HG03097 (cell line): ENCODE measurements around the gene NUDT4.
"Not testable (repeated sequence)": the region's sequence is repeated elsewhere in the genome, so short reads cannot be mapped to it uniquely, and the experiment has no call there.

Experiments used
- ATAC-seq: cut with Tn5 transposase; IDR thresholded peaks from one replicate; pipeline ENCODE4 v1.9.1; 2021; ENCODE audit not compliant: unreplicated experiment, low FRiP score

The NUDT4 gene

DNA sequence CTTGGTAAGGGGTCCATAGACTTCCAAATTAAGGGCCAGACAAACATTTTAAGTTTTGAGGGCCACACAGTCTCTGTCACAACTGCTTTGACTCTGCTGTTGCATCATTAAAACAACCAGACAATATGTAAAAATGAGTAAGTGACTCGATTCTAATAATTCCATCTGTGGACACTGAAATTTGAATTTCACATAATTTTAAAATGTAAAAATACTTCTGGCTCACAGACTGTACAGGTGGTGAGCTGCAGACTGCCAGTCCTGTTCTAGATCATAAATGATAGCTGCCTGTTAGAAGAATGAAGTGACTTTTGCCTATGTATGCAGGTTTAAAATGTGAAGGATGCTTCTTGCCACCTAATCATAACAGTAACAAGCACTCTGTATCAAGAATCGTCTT is 15.7 kb downstream of the NUDT4 start:
- ATAC-seq: no peak

GRCh38 chr12:93397412-93397811 is 19.7 kb downstream of the NUDT4 start:
- no peak for ATAC-seq

DNA sequence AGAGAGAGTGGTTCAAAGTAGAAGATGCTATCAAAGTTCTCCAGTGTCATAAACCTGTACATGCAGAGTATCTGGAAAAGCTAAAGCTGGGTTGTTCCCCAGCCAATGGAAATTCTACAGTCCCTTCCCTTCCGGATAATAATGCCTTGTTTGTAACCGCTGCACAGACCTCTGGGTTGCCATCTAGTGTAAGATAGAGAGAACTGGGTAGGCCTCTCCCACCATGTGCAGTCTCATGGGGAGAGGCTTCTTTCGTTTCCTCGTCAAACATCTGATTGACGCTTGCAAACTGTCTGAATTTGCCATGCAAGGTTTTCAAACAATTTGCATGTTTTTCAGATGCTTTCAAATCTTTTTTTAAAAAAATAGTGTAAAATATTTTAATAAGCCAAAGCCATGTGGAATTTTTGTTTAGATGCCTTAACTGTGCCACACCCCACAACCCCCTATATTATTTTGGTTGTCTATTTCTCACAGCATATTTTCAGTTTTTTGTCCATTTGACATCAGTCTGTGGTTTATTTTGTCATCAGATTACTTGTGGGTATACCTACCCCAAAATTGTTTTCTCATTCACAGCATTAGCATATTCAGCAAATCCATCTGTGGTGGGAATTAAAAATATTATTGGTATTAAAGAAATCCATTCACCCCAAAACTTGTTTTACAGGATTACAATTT is 21.6 kb downstream of the NUDT4 start:
- ATAC-seq: peak; percentile 46

GRCh38 chr12:93402333-93403311 is 24.9 kb downstream of the NUDT4 start:
- ATAC-seq: no peak

- ATAC-seq: no peak
These were observed 26.5 kb downstream of the NUDT4 start for GRCh38 chr12:93403988-93404803.

DNA sequence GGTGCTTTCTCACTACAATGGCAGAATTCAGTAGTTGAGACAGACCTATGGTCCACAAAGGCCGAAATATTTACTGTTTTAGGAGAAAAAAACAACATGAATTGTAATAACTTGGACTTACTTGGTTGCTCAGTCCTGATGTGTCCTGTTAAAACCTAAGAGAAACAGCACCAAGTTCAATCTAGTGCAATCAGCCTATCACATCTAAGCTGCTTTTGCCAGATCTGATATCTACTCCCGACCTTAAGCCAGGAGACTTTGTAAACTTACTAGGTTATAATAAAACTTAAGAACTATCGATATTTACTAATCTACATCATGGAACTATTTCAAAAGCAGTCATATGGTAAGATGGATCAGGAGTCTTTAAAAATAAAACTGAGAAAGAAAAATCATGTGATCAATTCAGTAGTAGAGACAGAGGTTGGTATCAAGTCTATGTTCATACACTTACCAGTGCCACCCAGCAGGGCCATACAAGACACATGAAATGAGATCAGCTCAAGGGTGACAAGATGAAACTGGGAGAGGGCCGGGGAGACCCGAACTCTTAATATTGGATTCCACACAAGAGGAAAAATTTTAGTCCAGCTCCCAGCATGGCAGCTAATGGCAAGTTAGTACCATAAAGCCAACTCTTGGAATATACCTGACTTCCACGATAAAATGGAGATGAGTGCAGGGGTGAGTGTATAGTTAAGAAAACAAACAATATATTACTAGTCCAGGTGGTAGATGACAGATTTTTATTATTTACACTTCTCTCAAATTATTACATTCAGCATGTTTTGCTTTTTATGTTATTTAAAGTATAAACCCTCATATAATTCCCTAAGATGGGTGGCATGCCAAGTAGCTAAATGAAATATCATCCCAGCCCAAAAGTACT is 27.5 kb downstream of the NUDT4 start:
- ATAC-seq: no peak

- ATAC-seq: no peak
These were observed 29.6 kb downstream of the NUDT4 start for GRCh38 chr12:93407054-93407962.

- no peak for ATAC-seq
These were observed 30.2 kb downstream of the NUDT4 start for GRCh38 chr12:93407963-93408283.

DNA sequence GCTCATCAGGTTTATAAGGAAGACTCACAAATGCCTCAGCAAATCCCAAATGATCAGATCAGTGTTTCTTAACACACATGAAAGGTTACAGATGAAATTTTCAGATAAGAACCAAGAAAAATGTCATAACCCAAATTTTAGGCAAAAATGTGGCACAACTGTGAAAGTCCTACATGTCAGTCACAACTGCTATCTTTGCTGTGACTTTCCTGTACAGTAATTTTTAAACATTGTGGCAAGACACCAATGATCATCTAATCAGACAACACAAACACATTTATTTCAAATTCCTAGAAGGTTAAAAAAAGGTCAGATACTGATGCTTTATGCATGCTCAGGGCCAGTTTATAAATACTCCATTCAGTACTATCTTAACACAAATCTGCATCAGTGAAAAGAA is 31.1 kb downstream of the NUDT4 start:
- ATAC-seq: no peak

- not testable (repeated sequence) for ATAC-seq
These were observed 31.8 kb downstream of the NUDT4 start for GRCh38 chr12:93409343-93410187.

- not testable (repeated sequence) for ATAC-seq
These were observed 33.3 kb downstream of the NUDT4 start for GRCh38 chr12:93411060-93411459.

- ATAC-seq: not testable (repeated sequence)
These were observed 34.7 kb downstream of the NUDT4 start for GRCh38 chr12:93412396-93412795.

GRCh38 chr12:93413064-93413463 is 35.3 kb downstream of the NUDT4 start:
- no peak for ATAC-seq

GRCh38 chr12:93415723-93416464 is 38.2 kb downstream of the NUDT4 start:
- ATAC-seq: no peak

DNA sequence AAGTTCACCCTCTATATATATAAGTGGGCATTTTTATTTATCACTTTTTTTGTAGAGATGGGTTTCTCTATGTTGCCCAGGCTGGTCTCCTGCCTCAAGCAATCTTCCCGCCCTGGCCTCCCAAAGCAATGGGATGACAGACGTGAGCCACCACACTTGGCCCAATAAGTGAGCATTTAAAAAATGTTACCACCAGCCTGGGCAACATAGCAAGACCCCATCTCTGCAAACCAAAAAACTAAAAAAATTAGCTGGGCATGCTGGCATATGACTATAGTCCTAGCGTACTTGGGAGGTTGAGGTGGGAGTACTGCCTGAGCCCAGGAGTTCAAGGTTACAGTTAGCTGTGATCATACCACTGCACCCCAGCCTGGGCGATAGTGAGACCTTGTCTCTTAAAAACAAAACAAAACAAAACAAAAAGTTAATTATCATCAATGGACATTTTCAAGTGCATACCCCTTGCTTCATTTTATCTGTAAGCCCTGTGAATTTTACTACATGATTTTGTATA is 40.3 kb downstream of the NUDT4 start:
- no peak for ATAC-seq

DNA sequence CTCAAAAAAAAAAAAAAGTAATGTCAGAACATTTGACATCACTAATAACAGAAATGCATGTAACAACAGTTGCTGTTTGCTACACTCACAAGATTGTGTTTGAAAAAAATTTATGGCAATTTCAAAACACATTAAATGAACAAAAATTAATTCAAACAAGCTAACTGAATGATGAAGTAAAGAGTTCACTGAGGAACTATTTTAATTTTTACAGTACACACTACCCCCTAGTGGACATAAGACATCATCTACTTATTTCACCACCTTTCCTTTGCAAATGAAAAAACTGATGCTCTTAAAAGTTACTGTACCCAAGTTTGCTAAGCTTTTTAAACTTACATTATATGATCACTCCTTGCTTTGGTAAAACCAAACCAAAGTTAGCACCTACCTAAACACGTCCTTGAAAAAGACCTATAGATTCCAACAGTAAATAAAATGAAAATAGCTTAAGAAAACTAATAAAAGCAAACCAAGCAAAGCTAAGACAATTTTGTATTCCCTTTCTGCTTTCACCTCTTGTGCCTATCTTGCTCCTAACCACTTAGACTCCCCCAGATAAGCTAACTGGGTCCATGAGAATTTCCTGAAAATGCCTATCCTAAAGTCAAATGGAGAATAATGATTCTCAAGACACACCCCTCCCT is 41.8 kb downstream of the NUDT4 start:
- ATAC-seq: peak; percentile 63

DNA sequence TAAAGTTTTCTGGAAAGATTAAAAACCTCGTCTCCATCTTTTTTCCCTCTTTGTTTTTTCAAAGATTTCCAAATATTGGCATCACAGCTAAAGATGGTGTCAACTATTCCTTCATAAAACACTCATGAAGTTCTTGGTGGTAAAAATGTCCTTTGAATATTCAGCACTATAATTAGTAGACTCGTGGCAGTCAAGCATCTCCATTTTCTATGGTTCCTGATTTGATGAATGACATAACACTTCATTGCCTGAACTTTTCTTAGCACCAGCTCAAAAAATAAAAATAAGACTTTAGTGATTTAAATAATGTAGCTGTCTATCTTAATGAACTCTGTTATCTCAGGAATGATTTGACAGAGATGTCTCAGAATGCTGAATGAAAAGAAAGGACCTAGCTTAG is 44.3 kb downstream of the NUDT4 start:
- ATAC-seq: no peak
